Kidney (tissue), 22 donors: ENCODE measurements around the gene SLC22A23. TPM values are rescaled to one million over a fixed set of nuclear protein-coding genes. Genes with fewer than 3 reads are reported as not detected.

ENCODE experiments used
- DNase-seq, 5 donors: peaks; one replicate each; pipeline ENCODE4 v3.0.0-alpha.2; 2013 to 2020
- FAIRE-seq: peaks from 2 replicates; lab custom pipeline; 2012; peaks lifted over from hg19 to GRCh38; lab: Jason Lieb, UNC
- H3K27ac ChIP-seq, 2 donors: one replicate each; pipeline ENCODE4 v1.7.0; 2013; ENCODE audit warnings: low read depth in 2 of 2, low read length in 2 of 2, inconsistent platforms in 1 of 2
- H3K27me3 ChIP-seq: one replicate; pipeline ENCODE4 v1.7.1; 2013; ENCODE audit warnings: low read length, inconsistent platforms; ENCODE audit not compliant: control insufficient read depth, insufficient read depth
- H3K36me3 ChIP-seq, 3 donors: one replicate each; pipeline versions ENCODE4 v1.7.0 to v1.7.1; 2013; ENCODE audit warnings: low read length in 3 of 3, control low read depth in 1 of 3, inconsistent platforms in 1 of 3; ENCODE audit not compliant: insufficient read depth in 3 of 3, control insufficient read depth in 2 of 3
- H3K4me1 ChIP-seq, 3 donors: one replicate each; pipeline versions ENCODE4 v1.7.0 to v1.7.1; 2013; ENCODE audit warnings: low read length in 3 of 3, inconsistent platforms in 1 of 3, low read depth in 1 of 3; ENCODE audit not compliant: control insufficient read depth in 2 of 3, insufficient read depth in 2 of 3
- H3K4me3 ChIP-seq, 3 donors: one replicate each; pipeline versions ENCODE4 v1.7.0 to v1.8.1; 2013; ENCODE audit warnings: low read length in 3 of 3, control low read depth in 1 of 3, inconsistent platforms in 1 of 3
- H3K9ac ChIP-seq, 3 donors: one replicate each; pipeline versions ENCODE4 v1.7.0 to v1.7.1; 2013; ENCODE audit warnings: low read length in 3 of 3, control low read depth in 1 of 3, inconsistent platforms in 1 of 3
- H3K9me3 ChIP-seq, 3 donors: one replicate each; pipeline versions ENCODE4 v1.7.0 to v1.7.1; 2013; ENCODE audit warnings: low read length in 3 of 3, control low read depth in 1 of 3, inconsistent platforms in 1 of 3; ENCODE audit not compliant: control insufficient read depth in 2 of 3, insufficient read depth in 1 of 3
- intact Hi-C: fragments of 100-400 bp; cut with DNase I; formaldehyde crosslinking; loops from one replicate; pipeline ENCODE4 v1.11.1; 2022
- long read RNA-seq, 10 donors: library from polyadenylated mRNA in 1 of 10; unstranded in 1 of 10; transcript quantifications; one replicate each; pipeline ENCODE4 v2.0.0 and lab custom pipeline, GENCODE V29; 2021 to 2026
- polyA plus RNA-seq: library from polyadenylated mRNA; stranded (reverse); fragments of 350-450 nt; fragmentation: Illumina TruSeq; extraction: RNeasy Lipid Tissue Mini Kit (QIAGEN cat#74804); gene quantifications from one replicate; pipeline ENCODE4 v1.2.3, GENCODE V29; 2014; ENCODE audit warnings: low read depth, low replicate concordance; ENCODE audit not compliant: insufficient read depth
- total RNA-seq: library from RNA; stranded (reverse); fragmentation: NEBNext Ultra II Directional; extraction: Animal tissue kit (Norgen Biotek cat#: 25700); gene quantifications from one replicate; pipeline ENCODE4 v1.2.1, GENCODE V29; 2021
- TF ChIP-seq, protein P1 (sequence below): IDR thresholded peaks from 3 replicates; pipeline ENCODE4 v1.5.1; 2012; ENCODE audit warnings: mild to moderate bottlenecking, moderate library complexity, borderline replicate concordance; ENCODE audit not compliant: insufficient read depth; ENCODE audit errors: extremely low read depth
- donor health status: control.
- donor health status: control.
- donor health status: control.
- donor health status: control.
- donor health status: control.
- donor health status: DM: yes; HTN: yes; CAD: no.
- donor health status: Normal renal cell carcinoma (clear cell type).

The SLC22A23 gene, protein sequence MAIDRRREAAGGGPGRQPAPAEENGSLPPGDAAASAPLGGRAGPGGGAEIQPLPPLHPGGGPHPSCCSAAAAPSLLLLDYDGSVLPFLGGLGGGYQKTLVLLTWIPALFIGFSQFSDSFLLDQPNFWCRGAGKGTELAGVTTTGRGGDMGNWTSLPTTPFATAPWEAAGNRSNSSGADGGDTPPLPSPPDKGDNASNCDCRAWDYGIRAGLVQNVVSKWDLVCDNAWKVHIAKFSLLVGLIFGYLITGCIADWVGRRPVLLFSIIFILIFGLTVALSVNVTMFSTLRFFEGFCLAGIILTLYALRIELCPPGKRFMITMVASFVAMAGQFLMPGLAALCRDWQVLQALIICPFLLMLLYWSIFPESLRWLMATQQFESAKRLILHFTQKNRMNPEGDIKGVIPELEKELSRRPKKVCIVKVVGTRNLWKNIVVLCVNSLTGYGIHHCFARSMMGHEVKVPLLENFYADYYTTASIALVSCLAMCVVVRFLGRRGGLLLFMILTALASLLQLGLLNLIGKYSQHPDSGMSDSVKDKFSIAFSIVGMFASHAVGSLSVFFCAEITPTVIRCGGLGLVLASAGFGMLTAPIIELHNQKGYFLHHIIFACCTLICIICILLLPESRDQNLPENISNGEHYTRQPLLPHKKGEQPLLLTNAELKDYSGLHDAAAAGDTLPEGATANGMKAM
- 5.3 TPM for total RNA-seq
- polyA plus RNA-seq: 5.7 TPM
- long read RNA-seq, donor 1, full-length matches to known transcripts: 1 of 1 reads
- long read RNA-seq, donor 1, partial matches to known transcripts: 0 of 1 reads
- long read RNA-seq, donor 1, other reads (novel, unspliced or antisense): 0 of 1 reads
- long read RNA-seq, donor 2: 0 reads
- long read RNA-seq, donor 3, full-length matches to known transcripts: 1 of 1 reads
- long read RNA-seq, donor 3, partial matches to known transcripts: 0 of 1 reads
- long read RNA-seq, donor 3, other reads (novel, unspliced or antisense): 0 of 1 reads
- long read RNA-seq, donor 4: 0 reads
- long read RNA-seq, donor 5: 0 reads
- long read RNA-seq, donor 6: 0 reads
- long read RNA-seq, donor 7, full-length matches to known transcripts: 1 of 10 reads
- long read RNA-seq, donor 7, partial matches to known transcripts: 0 of 10 reads
- long read RNA-seq, donor 7, other reads (novel, unspliced or antisense): 9 of 10 reads
- long read RNA-seq, donor 8, full-length matches to known transcripts: 1 of 1 reads
- long read RNA-seq, donor 8, partial matches to known transcripts: 0 of 1 reads
- long read RNA-seq, donor 8, other reads (novel, unspliced or antisense): 0 of 1 reads
- long read RNA-seq, donor 9: 0 reads
- long read RNA-seq, donor 10: 0 reads

DNA sequence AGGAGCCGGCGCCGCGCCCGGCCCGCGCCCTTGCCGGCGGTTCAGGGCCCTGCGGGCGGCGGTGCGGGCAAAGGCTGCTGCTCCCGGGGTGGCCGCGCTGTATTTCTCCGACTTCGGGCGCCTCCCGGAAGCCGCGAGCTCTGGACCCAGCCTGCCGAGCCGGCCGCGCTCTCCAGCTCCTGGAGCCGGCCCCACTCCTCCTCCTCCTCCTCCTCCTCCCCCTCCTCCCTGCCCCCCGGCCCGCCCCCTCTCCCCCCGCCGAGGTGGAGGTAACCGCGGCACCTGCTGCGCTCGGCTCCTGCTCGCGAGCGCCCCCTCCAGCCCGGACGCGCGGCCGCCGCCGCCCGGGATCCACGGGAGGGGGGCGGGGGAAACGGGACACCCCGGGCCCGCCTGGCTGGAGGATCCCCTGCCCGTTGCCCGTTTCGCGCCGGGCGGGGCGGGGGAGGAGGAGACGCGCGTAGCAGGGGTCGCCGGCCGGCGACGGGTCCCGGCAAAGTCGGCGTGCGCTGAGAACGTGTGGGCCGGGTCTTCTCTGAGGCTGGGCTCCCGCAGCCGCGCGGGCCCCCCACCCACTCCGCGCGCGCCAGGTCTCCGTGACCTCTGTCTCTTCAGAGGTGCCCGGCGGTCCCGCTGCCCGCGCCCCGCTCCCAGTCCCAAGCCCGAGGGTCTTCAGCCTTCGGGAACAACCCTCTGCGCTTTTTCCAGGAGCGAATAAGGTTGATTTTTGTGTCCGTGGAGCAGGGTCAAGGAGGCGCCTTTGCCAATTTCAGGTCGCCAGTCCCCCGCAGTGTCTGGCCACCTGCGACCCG is at the start of gene SLC22A23:
Gene SLC22A23, minus strand, starts transcription at position 153 of the 812 bp plus-strand sequence. CDS start 491 bp downstream, outside the sequence.
- Histone ChIP-seq H3K27ac (no peak within 1 kb of the TSS), H3K9ac (peak within 1 kb of the TSS in 2 of 3 donors; percentile 9 to 72), H3K4me1 (peaks cover 3 to 21% (median 3%) of the 10 kb centered on the region in 3 donors), H3K9me3 (no peaks in the 10 kb centered on the region), H3K4me3 (peak within 1 kb of the TSS; percentile 27 to 81 (median 72)), H3K36me3 (no peaks in the 10 kb centered on the region), H3K27me3 (peaks cover 16% of the 10 kb centered on the region)
- DNase-seq (peak; percentile 86 to 92 (median 89)), FAIRE-seq (no peak)
- intact Hi-C loops: no loop called here
- TF ChIP-seq, protein P1, sequence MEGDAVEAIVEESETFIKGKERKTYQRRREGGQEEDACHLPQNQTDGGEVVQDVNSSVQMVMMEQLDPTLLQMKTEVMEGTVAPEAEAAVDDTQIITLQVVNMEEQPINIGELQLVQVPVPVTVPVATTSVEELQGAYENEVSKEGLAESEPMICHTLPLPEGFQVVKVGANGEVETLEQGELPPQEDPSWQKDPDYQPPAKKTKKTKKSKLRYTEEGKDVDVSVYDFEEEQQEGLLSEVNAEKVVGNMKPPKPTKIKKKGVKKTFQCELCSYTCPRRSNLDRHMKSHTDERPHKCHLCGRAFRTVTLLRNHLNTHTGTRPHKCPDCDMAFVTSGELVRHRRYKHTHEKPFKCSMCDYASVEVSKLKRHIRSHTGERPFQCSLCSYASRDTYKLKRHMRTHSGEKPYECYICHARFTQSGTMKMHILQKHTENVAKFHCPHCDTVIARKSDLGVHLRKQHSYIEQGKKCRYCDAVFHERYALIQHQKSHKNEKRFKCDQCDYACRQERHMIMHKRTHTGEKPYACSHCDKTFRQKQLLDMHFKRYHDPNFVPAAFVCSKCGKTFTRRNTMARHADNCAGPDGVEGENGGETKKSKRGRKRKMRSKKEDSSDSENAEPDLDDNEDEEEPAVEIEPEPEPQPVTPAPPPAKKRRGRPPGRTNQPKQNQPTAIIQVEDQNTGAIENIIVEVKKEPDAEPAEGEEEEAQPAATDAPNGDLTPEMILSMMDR: peak; percentile 75

DNA sequence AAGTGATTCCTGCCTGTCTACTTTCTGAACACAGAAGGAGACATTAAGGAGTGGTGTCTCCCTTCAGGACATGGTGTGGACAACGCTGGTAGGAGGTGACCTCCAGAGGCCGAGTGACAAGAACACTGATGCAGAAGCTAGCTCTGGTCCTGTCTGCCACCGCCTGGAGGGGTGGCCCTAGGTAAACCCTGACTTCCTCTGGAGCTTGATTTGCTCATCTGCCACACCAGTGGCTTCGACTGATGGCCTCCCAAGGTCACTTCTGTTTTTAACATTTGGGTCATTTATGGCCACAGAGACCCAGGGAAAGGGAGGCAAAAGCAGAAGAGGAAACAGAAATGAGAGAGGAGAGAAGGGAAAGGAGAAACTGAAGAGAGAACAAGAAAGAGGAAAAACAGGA is 49.4 kb upstream of the SLC22A23 start:
- Histone ChIP-seq H3K4me1 (no peaks in the 10 kb centered on the region), H3K27ac (no peak overlapping the region), H3K9me3 (no peaks in the 10 kb centered on the region), H3K4me3 (no peak overlapping the region), H3K27me3 (no peaks in the 10 kb centered on the region), H3K9ac (no peak overlapping the region), H3K36me3 (no peaks in the 10 kb centered on the region)
- no peak for FAIRE-seq
- DNase-seq: no peak
- TF ChIP-seq, protein P1: no peak
- intact Hi-C loops: no loop called here
